MCF 10A (cell line): Measurements from ENCODE around the gene PPP1R12B. TPM values are rescaled to one million over a fixed set of nuclear protein-coding genes. Genes with fewer than 3 reads are reported as not detected.
A peak's percentile ranks its signal among the peaks of the same experiment; 100 is the strongest.
"Not testable (repeated sequence)": the region's sequence is repeated elsewhere in the genome, so short reads cannot be mapped to it uniquely, and the experiment has no call there.

Experiments used
- BruUV-seq: library from RNA; stranded (reverse); fragments of 400-500 nt; replicated peaks from 2 replicates; lab custom pipeline; 2021; lab: Mats Ljungman, UMichigan
- CTCF ChIA-PET: fragments of 300-600 bp; sonication (Branson Sonifier 250); formaldehyde crosslinking; extraction: SDS; loops from one replicate; lab custom pipeline; 2021; ENCODE audit warnings: antibody characterized with exemption, inconsistent platforms; lab: Yijun Ruan, JAX
- POLR2A ChIA-PET: fragments of 300-600, 350-650 bp; sonication (Branson Sonifier 250); formaldehyde crosslinking; extraction: SDS; loops from one replicate; lab custom pipeline; 2020; ENCODE audit warnings: antibody characterized with exemption, inconsistent platforms; lab: Yijun Ruan, JAX
- DNase-seq: peaks from one replicate; pipeline ENCODE4 v3.0.0-alpha.2; 2018; ENCODE audit not compliant: unreplicated experiment
- H3K27ac Mint-ChIP-seq: one replicate; pipeline ENCODE4 v1.8.0; 2022; ENCODE audit warnings: mild to moderate bottlenecking, low read depth, mixed read lengths; ENCODE audit not compliant: unreplicated experiment
- H3K27me3 Mint-ChIP-seq: one replicate; pipeline ENCODE4 v1.8.0; 2022; ENCODE audit warnings: mixed read lengths; ENCODE audit not compliant: insufficient read depth, unreplicated experiment
- H3K36me3 Mint-ChIP-seq: one replicate; pipeline ENCODE4 v1.8.0; 2022; ENCODE audit warnings: mild to moderate bottlenecking, moderate library complexity, mixed read lengths; ENCODE audit not compliant: insufficient read depth, unreplicated experiment
- H3K4me1 Mint-ChIP-seq: one replicate; pipeline ENCODE4 v1.8.0; 2022; ENCODE audit warnings: mixed read lengths; ENCODE audit not compliant: insufficient read depth, unreplicated experiment
- H3K4me3 Mint-ChIP-seq: one replicate; pipeline ENCODE4 v1.8.0; 2022; ENCODE audit warnings: mild to moderate bottlenecking, moderate library complexity, mixed read lengths; ENCODE audit not compliant: unreplicated experiment
- H3K9me3 Mint-ChIP-seq: one replicate; pipeline ENCODE4 v1.8.0; 2022; ENCODE audit warnings: mixed read lengths; ENCODE audit not compliant: unreplicated experiment
- CTCF ChIP-seq: fragments of 200-600 bp; IDR thresholded peaks from one replicate; pipeline ENCODE4 v1.8.0; 2022; ENCODE audit warnings: antibody characterized with exemption, mild to moderate bottlenecking; ENCODE audit not compliant: unreplicated experiment
- intact Hi-C: fragments of 100-400 bp; cut with micrococcal nuclease; formaldehyde crosslinking; loops from 2 replicates; pipeline ENCODE4 v1.14.1; 2022
- total RNA-seq: library from RNA; stranded (reverse); gene quantifications from 2 replicates; pipeline ENCODE4 v1.2.3, GENCODE V29; 2022

Gene PPP1R12B
- total RNA-seq, 1 experiment from 2014 or later, result 33.8 TPM

DNA sequence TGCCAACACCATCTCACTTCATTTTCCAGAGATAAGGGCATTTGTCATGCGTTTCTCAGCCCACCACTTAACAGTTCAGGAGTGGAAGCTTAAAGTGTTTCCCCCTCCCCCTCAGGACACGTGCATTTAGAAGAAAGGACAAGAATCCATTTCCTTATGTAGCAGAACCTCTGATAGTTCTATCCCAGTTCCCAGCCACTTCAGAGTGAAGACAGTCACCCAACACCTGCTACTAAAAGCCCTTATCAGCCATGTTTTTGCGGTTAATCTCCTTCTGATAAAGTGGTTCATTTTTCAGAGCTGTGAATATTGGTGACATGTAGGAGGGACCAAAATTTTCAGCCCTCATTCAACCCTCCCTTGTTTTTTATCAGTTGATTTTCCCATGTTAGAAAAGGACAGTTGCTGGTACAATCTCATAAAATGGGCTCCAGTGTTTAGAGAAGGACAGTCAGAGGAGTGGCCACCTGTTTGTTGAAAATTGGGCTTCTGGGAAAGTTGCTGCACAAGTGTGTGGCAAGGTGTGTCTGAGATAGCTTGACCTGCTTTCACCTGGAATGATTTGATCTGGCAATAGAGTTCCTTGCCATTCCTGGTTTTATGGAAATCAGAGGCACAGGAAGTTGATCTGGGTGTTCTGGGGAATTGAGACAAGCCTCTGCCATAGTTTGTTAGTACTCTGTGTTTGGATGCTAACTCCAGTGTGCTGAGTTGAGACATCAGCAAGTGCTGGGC lies 114.0 kb downstream of the PPP1R12B start:
- H3K4me3 Mint-ChIP-seq, result no peak overlapping the region
- no TSS peak for BruUV-seq
- peaks cover 24% of the 10 kb centered on the region for H3K4me1 Mint-ChIP-seq
- H3K27ac Mint-ChIP-seq, result no peak overlapping the region
- intact Hi-C loops, result no loop called here
- ChIA-PET POLR2A (interaction anchor here (0.7 to 0.9 kb wide), 2 partner anchors 257 to 1743 kb away, joined by 3 to 4 read pairs; no protein-coding TSS in a partner anchor), CTCF (interaction anchor here (0.6 to 4.8 kb wide), 7 partner anchors 14 to 257 kb away, joined by 3 to 40 read pairs (median 3); no protein-coding TSS in a partner anchor)
- DNase-seq, result no peak
- H3K27me3 Mint-ChIP-seq, result no peaks in the 10 kb centered on the region
- no peak for TF ChIP-seq CTCF
- no peaks in the 10 kb centered on the region for H3K9me3 Mint-ChIP-seq
- no peaks in the 10 kb centered on the region for H3K36me3 Mint-ChIP-seq

GRCh38 chr1:202464153-202464742 lies 115.7 kb downstream of the PPP1R12B start:
- H3K4me3 Mint-ChIP-seq, H3K9me3 Mint-ChIP-seq, H3K27ac Mint-ChIP-seq, H3K27me3 Mint-ChIP-seq, H3K36me3 Mint-ChIP-seq: not testable (repeated sequence)
- TSS peak; percentile 13 for BruUV-seq
- peak; percentile 97 for TF ChIP-seq CTCF
- H3K4me1 Mint-ChIP-seq, result peaks cover 21% of the 10 kb centered on the region
- ChIA-PET POLR2A (interaction anchor here (0.6 to 2.4 kb wide), 7 partner anchors 112 to 286 kb away, joined by 3 to 9 read pairs (median 3); partner anchors contain the start of gene UBE2T), CTCF (interaction anchor here (0.5 to 3.3 kb wide), 57 partner anchors 9 to 556 kb away, joined by 3 to 46 read pairs (median 4); partner anchors contain the start of gene UBE2T)
- intact Hi-C loops, result loop anchor here (1.0 to 2.0 kb wide), 4 partner anchors 37 to 255 kb away; no protein-coding TSS in a partner anchor
- DNase-seq, result peak; percentile 88

- H3K4me3 Mint-ChIP-seq, H3K36me3 Mint-ChIP-seq, H3K9me3 Mint-ChIP-seq, H3K27me3 Mint-ChIP-seq, BruUV-seq: not testable (repeated sequence)
- peak; percentile 37 for DNase-seq
- intact Hi-C loops, result loop anchor here (2.0 kb wide), 3 partner anchors 35 to 253 kb away; no protein-coding TSS in a partner anchor
- Mint-ChIP-seq H3K27ac (peak overlapping the region; percentile 5), H3K4me1 (peaks cover 15% of the 10 kb centered on the region)
- CTCF ChIA-PET, result interaction anchor here (0.5 to 3.3 kb wide), 11 partner anchors 131 to 555 kb away, joined by 3 to 30 read pairs (median 3); partner anchors contain the start of gene SYT2
- POLR2A ChIA-PET, result interaction anchor here (0.7 to 2.4 kb wide), 4 partner anchors 17 to 124 kb away, joined by 3 to 9 read pairs (median 3); no protein-coding TSS in a partner anchor
These were observed 117.3 kb downstream of the PPP1R12B start for GRCh38 chr1:202465644-202466270.

GRCh38 chr1:202466339-202466738 lies 117.8 kb downstream of the PPP1R12B start:
- peaks cover 13% of the 10 kb centered on the region for H3K36me3 Mint-ChIP-seq

GRCh38 chr1:202467381-202467780 lies 118.9 kb downstream of the PPP1R12B start:
- H3K4me3 Mint-ChIP-seq, DNase-seq, intact Hi-C loops, H3K9me3 Mint-ChIP-seq, BruUV-seq, H3K27ac Mint-ChIP-seq, POLR2A ChIA-PET, H3K27me3 Mint-ChIP-seq, CTCF ChIA-PET: not testable (repeated sequence)
- H3K36me3 Mint-ChIP-seq, result peaks cover 18% of the 10 kb centered on the region
- peaks cover 15% of the 10 kb centered on the region for H3K4me1 Mint-ChIP-seq

More at GRCh38 chr1:202466339-202466738, 117.8 kb downstream of the PPP1R12B start:
- CTCF ChIA-PET, result interaction anchor here (0.6 to 3.3 kb wide), 5 partner anchors 134 to 330 kb away, joined by 3 to 30 read pairs (median 5); no protein-coding TSS in a partner anchor
- BruUV-seq, H3K27me3 Mint-ChIP-seq, H3K4me3 Mint-ChIP-seq, DNase-seq, intact Hi-C loops, H3K9me3 Mint-ChIP-seq: not testable (repeated sequence)
- Mint-ChIP-seq H3K4me1 (peaks cover 15% of the 10 kb centered on the region), H3K27ac (peak overlapping the region; percentile 5)
- POLR2A ChIA-PET, result interaction anchor here (1.1 kb wide), 1 partner anchor 123 kb away, joined by 3 read pairs; no protein-coding TSS in a partner anchor

- CTCF ChIA-PET, result interaction anchor here (0.7 to 2.7 kb wide), 5 partner anchors 103 to 530 kb away, joined by 3 to 15 read pairs (median 4); no protein-coding TSS in a partner anchor
- BruUV-seq, H3K27ac Mint-ChIP-seq, H3K4me3 Mint-ChIP-seq, DNase-seq, intact Hi-C loops, H3K27me3 Mint-ChIP-seq, H3K9me3 Mint-ChIP-seq: not testable (repeated sequence)
- POLR2A ChIA-PET, result interaction anchor here (0.6 kb wide), 1 partner anchor 801 kb away, joined by 3 read pairs; no protein-coding TSS in a partner anchor
- peaks cover 15% of the 10 kb centered on the region for H3K4me1 Mint-ChIP-seq
- peaks cover 18% of the 10 kb centered on the region for H3K36me3 Mint-ChIP-seq
These were observed 120.2 kb downstream of the PPP1R12B start for GRCh38 chr1:202468695-202469094.
